HEK293 (cell line): ENCODE results near the gene ASCC3.

ENCODE experiments used
- CTCF ChIA-PET: fragments of 350-600 bp; formaldehyde crosslinking; extraction: SDS; loops from one replicate; lab custom pipeline; 2021; ENCODE audit warnings: antibody characterized with exemption; lab: Yijun Ruan, JAX
- POLR2A ChIA-PET: fragments of 300-600 bp; formaldehyde crosslinking; extraction: SDS; loops from one replicate; lab custom pipeline; 2020; ENCODE audit warnings: antibody characterized with exemption, inconsistent platforms; lab: Yijun Ruan, JAX
- H3K27ac ChIP-seq: fragments of 200-500 bp; sonication (Bioruptor generic); 2 replicates; pipeline ENCODE4 v1.5.1; 2014; ENCODE audit warnings: low read depth, low read length, control low read depth, inconsistent platforms; ENCODE audit errors: extremely low read depth
- H3K36me3 ChIP-seq, 2 experiments: fragments of 200-500 bp in 1 of 2; sonication (Bioruptor generic) in 1 of 2; 1 replicate in 1 of 2; 2 replicates in 1 of 2; pipeline ENCODE4 v1.5.1; 2014 to 2017; ENCODE audit warnings: inconsistent platforms in 2 of 2, low read length in 2 of 2; ENCODE audit not compliant: control insufficient read depth in 2 of 2, insufficient read depth in 1 of 2
- H3K4me1 ChIP-seq: fragments of 200-500 bp; sonication (Bioruptor generic); 2 replicates; pipeline ENCODE4 v1.5.1; 2014; ENCODE audit warnings: mild to moderate bottlenecking, low read length, inconsistent platforms; ENCODE audit not compliant: control insufficient read depth, insufficient read depth
- H3K4me3 ChIP-seq: 2 replicates; pipeline ENCODE4 v1.5.1; 2011; ENCODE audit warnings: low read depth, mild to moderate bottlenecking, control low read depth, low read length, moderate library complexity
- H3K9me3 ChIP-seq: fragments of 200-500 bp; sonication (Bioruptor generic); 2 replicates; pipeline ENCODE4 v1.5.1; 2014; ENCODE audit warnings: low read depth, low read length, inconsistent platforms; ENCODE audit not compliant: control insufficient read depth, insufficient read depth
- BCL11B ChIP-seq: fragments of 450-650 bp; formaldehyde crosslinking; IDR thresholded peaks from 2 replicates; pipeline ENCODE4 v1.5.1; 2016; ENCODE audit warnings: low read depth, missing biosample characterization, missing genetic modification characterization
- GFI1B ChIP-seq: fragments of 450-650 bp; formaldehyde crosslinking; IDR thresholded peaks from 2 replicates; pipeline ENCODE4 v1.5.1; 2016; ENCODE audit warnings: missing biosample characterization, missing genetic modification characterization
- KLF8 ChIP-seq: fragments of 450-650 bp; formaldehyde crosslinking; IDR thresholded peaks from 2 replicates; pipeline ENCODE4 v1.5.1; 2016; ENCODE audit warnings: missing biosample characterization, missing genetic modification characterization
- MEIS1 ChIP-seq: sonication (generic); formaldehyde crosslinking; IDR thresholded peaks from 2 replicates; pipeline ENCODE4 v1.8.1; 2022; ENCODE audit warnings: missing genetic modification reagents, mild to moderate bottlenecking, borderline replicate concordance
- SETDB1 ChIP-seq: IDR thresholded peaks from one replicate; pipeline ENCODE4 v1.6.1; 2017; ENCODE audit warnings: mild to moderate bottlenecking, low read length, moderate library complexity, mixed read lengths; ENCODE audit not compliant: insufficient read length
- TCF7L2 ChIP-seq: IDR thresholded peaks from 2 replicates; pipeline ENCODE4 v1.6.1; 2011; ENCODE audit warnings: low read depth, mild to moderate bottlenecking, inconsistent platforms, low read length, moderate library complexity, borderline replicate concordance
- ZEB2 ChIP-seq: fragments of 450-650 bp; formaldehyde crosslinking; IDR thresholded peaks from 2 replicates; pipeline ENCODE4 v1.5.1; 2016; ENCODE audit warnings: missing biosample characterization, missing genetic modification characterization
- ZNF138 ChIP-seq: fragments of 450-650 bp; formaldehyde crosslinking; IDR thresholded peaks from 2 replicates; pipeline ENCODE4 v1.5.1; 2016; ENCODE audit warnings: missing biosample characterization, missing genetic modification characterization, borderline replicate concordance
- ZNF157 ChIP-seq: fragments of 450-650 bp; formaldehyde crosslinking; IDR thresholded peaks from 2 replicates; pipeline ENCODE4 v1.5.1; 2016; ENCODE audit warnings: missing biosample characterization, missing genetic modification characterization
- ZNF169 ChIP-seq: fragments of 450-650 bp; formaldehyde crosslinking; IDR thresholded peaks from 2 replicates; pipeline ENCODE4 v1.5.1; 2016; ENCODE audit warnings: missing biosample characterization, missing genetic modification characterization
- ZNF214 ChIP-seq: fragments of 450-650 bp; formaldehyde crosslinking; IDR thresholded peaks from 2 replicates; pipeline ENCODE4 v1.5.1; 2017; ENCODE audit warnings: missing biosample characterization, mild to moderate bottlenecking, missing genetic modification characterization, borderline replicate concordance
- ZNF223 ChIP-seq: fragments of 450-650 bp; formaldehyde crosslinking; IDR thresholded peaks from 2 replicates; pipeline ENCODE4 v1.5.1; 2016; ENCODE audit warnings: missing biosample characterization, missing genetic modification characterization
- ZNF404 ChIP-seq: fragments of 450-650 bp; formaldehyde crosslinking; IDR thresholded peaks from 2 replicates; pipeline ENCODE4 v1.5.1; 2017; ENCODE audit warnings: missing biosample characterization, missing genetic modification characterization
- ZNF692 ChIP-seq: fragments of 450-650 bp; formaldehyde crosslinking; IDR thresholded peaks from 2 replicates; pipeline ENCODE4 v1.5.1; 2016; ENCODE audit warnings: missing biosample characterization, missing genetic modification characterization
- ZSCAN5A ChIP-seq: fragments of 450-650 bp; formaldehyde crosslinking; IDR thresholded peaks from 2 replicates; pipeline ENCODE4 v1.5.1; 2016; ENCODE audit warnings: missing biosample characterization, missing genetic modification characterization
- ZXDB ChIP-seq: fragments of 450-650 bp; formaldehyde crosslinking; IDR thresholded peaks from 2 replicates; pipeline ENCODE4 v1.5.1; 2016; ENCODE audit warnings: missing biosample characterization, missing genetic modification characterization
- TF ChIP-seq, protein P1 (sequence below): fragments of 450-650 bp; formaldehyde crosslinking; IDR thresholded peaks from 2 replicates; pipeline ENCODE4 v1.5.1; 2016; ENCODE audit warnings: missing biosample characterization, missing genetic modification characterization
- TF ChIP-seq, protein P2 (sequence below): fragments of 450-650 bp; formaldehyde crosslinking; IDR thresholded peaks from 2 replicates; pipeline ENCODE4 v1.5.1; 2017; ENCODE audit warnings: missing biosample characterization, missing genetic modification characterization

The ASCC3 gene

DNA sequence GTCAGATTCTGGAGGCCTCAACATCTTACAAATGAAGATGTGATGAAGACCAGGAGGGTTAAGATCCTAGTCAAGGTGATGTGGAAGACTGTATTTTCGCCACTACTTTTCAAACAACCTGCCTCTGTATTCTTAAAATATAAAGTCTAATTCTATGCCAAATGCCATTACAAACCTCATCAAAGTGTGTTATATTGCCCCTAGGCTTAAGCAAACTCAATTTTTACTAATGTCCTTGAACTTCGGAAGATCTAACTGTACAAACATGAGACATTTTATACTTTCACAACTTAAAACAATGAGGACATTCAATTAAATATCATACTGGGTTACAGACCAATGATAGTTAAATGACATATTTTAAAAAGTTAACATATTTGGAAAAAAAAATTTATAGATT is 19.1 kb downstream of the ASCC3 start:
- Histone ChIP-seq H3K27ac (no peak overlapping the region), H3K4me1 (no peaks in the 10 kb centered on the region), H3K4me3 (no peak overlapping the region), H3K9me3 (no peaks in the 10 kb centered on the region), H3K36me3 (peaks cover 30 to 95% of the 10 kb centered on the region in 2 experiments)
- TF ChIP-seq ZSCAN5A (tag by site-specific recombination), result no peak
- no peak for TF ChIP-seq TCF7L2
- TF ChIP-seq KLF8 (tag by site-specific recombination), result no peak
- no peak for TF ChIP-seq ZNF692 (tag by site-specific recombination)
- TF ChIP-seq, protein P1, sequence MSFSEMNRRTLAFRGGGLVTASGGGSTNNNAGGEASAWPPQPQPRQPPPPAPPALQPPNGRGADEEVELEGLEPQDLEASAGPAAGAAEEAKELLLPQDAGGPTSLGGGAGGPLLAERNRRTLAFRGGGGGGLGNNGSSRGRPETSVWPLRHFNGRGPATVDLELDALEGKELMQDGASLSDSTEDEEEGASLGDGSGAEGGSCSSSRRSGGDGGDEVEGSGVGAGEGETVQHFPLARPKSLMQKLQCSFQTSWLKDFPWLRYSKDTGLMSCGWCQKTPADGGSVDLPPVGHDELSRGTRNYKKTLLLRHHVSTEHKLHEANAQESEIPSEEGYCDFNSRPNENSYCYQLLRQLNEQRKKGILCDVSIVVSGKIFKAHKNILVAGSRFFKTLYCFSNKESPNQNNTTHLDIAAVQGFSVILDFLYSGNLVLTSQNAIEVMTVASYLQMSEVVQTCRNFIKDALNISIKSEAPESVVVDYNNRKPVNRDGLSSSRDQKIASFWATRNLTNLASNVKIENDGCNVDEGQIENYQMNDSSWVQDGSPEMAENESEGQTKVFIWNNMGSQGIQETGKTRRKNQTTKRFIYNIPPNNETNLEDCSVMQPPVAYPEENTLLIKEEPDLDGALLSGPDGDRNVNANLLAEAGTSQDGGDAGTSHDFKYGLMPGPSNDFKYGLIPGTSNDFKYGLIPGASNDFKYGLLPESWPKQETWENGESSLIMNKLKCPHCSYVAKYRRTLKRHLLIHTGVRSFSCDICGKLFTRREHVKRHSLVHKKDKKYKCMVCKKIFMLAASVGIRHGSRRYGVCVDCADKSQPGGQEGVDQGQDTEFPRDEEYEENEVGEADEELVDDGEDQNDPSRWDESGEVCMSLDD (tag by site-specific recombination), result no peak
- TF ChIP-seq, protein P2, sequence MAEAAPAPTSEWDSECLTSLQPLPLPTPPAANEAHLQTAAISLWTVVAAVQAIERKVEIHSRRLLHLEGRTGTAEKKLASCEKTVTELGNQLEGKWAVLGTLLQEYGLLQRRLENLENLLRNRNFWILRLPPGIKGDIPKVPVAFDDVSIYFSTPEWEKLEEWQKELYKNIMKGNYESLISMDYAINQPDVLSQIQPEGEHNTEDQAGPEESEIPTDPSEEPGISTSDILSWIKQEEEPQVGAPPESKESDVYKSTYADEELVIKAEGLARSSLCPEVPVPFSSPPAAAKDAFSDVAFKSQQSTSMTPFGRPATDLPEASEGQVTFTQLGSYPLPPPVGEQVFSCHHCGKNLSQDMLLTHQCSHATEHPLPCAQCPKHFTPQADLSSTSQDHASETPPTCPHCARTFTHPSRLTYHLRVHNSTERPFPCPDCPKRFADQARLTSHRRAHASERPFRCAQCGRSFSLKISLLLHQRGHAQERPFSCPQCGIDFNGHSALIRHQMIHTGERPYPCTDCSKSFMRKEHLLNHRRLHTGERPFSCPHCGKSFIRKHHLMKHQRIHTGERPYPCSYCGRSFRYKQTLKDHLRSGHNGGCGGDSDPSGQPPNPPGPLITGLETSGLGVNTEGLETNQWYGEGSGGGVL (tag by site-specific recombination), result no peak
- TF ChIP-seq GFI1B, result no peak
- no peak for TF ChIP-seq ZNF214
- TF ChIP-seq BCL11B (tag by site-specific recombination), result no peak
- no peak for TF ChIP-seq ZNF169 (tag by site-specific recombination)
- TF ChIP-seq ZXDB (tag by site-specific recombination), result no peak
- TF ChIP-seq ZNF138, result no peak
- TF ChIP-seq ZNF404 (tag by site-specific recombination), result no peak
- no peak for TF ChIP-seq ZNF223 (tag by site-specific recombination)
- ChIA-PET CTCF (interaction anchor here (0.6 kb wide), 1 partner anchor 341 kb away, joined by 3 read pairs; no protein-coding TSS in a partner anchor), POLR2A (no interaction called here)

- H3K36me3 ChIP-seq, result peaks cover 11 to 62% of the 10 kb centered on the region in 2 experiments
- POLR2A ChIA-PET, result no interaction called here
- TF ChIP-seq SETDB1, result peak; percentile 67
- TF ChIP-seq MEIS1 (CRISPR knock-in tag), result no peak
- TF ChIP-seq ZNF157 (tag by site-specific recombination), result no peak
- TF ChIP-seq ZEB2, result no peak
- TF ChIP-seq BCL11B (tag by site-specific recombination), result no peak
- H3K4me3 ChIP-seq, result no peak overlapping the region
- no peak overlapping the region for H3K27ac ChIP-seq
- CTCF ChIA-PET, result interaction anchor here (0.5 to 1.3 kb wide), 4 partner anchors 12 to 1368 kb away, joined by 3 to 7 read pairs (median 4); no protein-coding TSS in a partner anchor
- H3K9me3 ChIP-seq, result no peaks in the 10 kb centered on the region
- no peaks in the 10 kb centered on the region for H3K4me1 ChIP-seq
Measured at GRCh38 chr6:100856146-100856545, 25.0 kb downstream of the ASCC3 start.
